GM18502 (cell line): Measurements from ENCODE around the gene NEK2.
"Not testable (repeated sequence)": the region's sequence is repeated elsewhere in the genome, so short reads cannot be mapped to it uniquely, and the experiment has no call there.

Experiments
- ATAC-seq: cut with Tn5 transposase; IDR thresholded peaks from one replicate; pipeline ENCODE4 v1.9.1; 2021; ENCODE audit warnings: mild to moderate bottlenecking; ENCODE audit not compliant: unreplicated experiment, poor library complexity

NEK2 gene

GRCh38 chr1:211653293-211653692, 22.1 kb downstream of the NEK2 start:
- ATAC-seq, result no peak

DNA sequence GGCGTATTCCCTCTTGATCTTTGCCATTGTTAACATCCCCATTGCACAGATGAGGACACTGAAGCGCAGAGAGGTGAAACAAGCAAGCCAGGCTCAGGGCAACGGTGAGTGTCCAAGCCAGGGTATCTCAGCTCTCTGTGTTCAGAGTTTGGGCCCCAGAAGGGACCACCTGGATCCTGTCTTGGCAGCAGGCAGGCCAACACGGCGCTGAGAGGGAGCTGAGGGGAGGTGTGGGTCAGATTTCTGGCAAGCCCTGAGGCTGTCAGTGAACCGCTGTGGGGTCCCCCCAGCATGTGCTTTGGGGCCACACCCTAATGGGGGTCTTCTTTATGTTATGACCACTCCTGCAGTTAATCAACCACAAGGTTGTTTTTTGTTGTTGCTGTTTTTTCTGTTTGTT, 23.1 kb downstream of the NEK2 start:
- no peak for ATAC-seq

DNA sequence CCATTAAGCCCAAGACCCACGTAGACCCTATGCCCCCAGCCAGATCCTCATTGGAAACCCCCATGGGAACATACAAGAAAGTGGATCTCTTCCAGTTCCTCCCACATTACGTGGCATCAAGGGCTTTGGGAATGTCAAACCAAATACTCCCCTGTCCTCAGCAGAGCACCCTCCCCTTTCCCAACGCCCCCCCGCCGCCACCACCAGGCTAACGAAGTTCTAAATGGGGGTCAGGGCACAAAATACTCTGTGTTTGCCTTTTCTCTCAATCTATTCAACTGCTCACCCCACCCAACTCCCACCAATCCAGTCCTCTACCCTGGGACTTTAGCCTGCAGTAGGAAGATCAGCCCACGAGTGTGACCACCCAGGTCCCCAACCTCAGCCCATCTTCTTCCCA, 24.5 kb downstream of the NEK2 start:
- no peak for ATAC-seq

DNA sequence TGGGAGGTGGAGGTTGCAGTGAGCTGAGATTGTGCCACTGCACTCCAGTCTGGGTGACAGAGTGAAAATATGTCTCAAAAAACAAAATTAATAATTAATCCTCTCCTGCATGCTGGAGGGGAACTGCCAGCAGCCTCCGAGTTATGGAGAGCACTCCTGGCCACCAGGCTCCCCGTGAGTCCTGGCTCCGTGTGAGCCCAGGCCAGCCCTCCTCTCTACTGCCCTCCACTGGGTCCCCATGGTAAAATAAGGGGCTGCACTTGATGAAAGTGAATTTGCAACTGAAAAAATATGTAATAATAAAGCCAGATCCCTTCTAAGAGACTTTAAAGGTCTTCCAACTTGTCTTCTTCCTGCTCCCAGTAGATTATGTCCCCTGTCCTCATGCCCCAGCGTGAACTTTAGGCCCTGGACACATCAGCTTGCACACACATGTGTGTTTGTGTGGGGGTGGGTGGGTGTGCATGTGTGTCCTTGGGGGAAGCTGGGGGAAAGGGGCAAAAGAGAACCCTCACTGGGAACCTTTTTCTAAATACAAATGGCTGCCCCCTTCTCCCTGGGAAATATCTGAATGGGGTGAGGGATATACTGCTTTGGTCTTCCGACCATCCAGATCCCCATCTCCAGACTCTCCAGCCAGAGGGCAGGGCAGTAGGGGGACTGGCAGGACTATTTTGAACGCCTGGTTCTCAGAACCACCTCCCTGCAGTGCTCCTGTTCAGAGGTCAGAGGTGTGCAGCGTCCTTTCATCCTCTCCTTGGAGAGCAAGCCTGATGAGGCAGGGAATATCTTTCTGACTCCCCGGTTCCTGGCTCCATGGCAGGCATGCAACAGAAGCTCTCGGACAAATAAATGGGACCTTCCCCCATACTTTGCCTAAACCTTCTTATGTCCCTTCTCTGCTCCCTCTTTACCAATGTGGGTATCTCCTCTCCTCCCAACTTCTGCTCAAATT, 26.2 kb downstream of the NEK2 start:
- no peak for ATAC-seq

DNA sequence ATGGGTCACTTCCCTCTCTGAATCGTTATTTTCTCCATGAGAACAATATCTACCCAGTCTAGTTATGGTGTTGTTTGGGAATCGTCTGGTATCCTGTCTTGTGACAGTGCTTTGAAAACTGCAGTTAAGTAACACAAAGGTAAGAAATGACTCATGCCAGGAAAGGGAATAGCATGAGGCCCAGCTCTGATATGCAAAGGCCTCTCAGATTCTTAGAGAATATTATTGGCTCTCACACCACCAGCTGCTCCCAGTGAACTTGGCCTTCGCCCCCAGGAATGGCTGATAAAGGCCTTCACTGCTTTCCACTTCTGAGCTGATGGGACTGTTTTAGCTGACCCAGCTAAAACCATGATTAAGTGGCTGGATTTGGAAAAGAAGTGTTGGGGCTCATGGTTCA, 27.1 kb downstream of the NEK2 start:
- ATAC-seq, result no peak

GRCh38 chr1:211647711-211648121, 27.7 kb downstream of the NEK2 start:
- no peak for ATAC-seq

DNA sequence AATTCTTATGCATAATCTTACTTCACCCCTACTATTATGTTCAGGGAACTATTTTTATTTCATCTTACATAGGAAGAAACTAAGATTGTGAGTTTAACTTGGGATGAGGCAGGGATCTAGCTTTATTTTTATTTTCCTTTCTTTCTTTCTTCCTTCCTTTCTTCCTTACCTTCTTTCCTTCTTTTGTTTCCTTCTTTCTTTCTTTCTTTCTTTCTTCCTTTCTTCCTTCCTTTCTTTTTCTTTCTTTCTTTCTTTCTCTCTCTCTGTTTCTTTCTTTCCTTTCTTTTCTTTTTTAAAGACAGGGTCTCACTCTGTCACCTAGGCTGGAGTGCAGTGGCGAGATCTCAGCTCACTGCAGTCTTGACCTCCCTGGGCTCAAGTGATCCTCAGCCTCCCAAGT, 28.9 kb downstream of the NEK2 start:
- ATAC-seq, result no peak

DNA sequence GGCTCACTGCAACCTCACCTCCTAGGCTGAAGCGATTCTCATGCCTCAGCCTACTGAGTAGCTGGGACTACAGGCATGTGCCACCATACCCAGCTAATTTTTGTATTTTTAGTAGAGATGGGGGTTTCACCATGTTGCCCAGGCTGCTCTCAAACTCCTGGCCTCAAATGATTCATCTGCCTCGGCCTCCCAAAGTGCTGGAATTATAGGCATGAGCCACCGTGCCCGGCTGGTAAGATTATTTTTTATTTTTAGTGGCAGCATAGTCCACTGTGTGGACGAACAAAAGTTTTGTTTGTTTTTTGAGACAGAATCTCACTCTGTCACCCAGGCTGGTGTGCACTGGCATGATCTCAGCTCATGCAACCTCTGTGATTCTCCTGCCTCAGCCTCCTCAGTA, 29.8 kb downstream of the NEK2 start:
- not testable (repeated sequence) for ATAC-seq

GRCh38 chr1:211644653-211645052, 30.8 kb downstream of the NEK2 start:
- no peak for ATAC-seq

- no peak for ATAC-seq
Measured at GRCh38 chr1:211643324-211644212, 31.9 kb downstream of the NEK2 start.

DNA sequence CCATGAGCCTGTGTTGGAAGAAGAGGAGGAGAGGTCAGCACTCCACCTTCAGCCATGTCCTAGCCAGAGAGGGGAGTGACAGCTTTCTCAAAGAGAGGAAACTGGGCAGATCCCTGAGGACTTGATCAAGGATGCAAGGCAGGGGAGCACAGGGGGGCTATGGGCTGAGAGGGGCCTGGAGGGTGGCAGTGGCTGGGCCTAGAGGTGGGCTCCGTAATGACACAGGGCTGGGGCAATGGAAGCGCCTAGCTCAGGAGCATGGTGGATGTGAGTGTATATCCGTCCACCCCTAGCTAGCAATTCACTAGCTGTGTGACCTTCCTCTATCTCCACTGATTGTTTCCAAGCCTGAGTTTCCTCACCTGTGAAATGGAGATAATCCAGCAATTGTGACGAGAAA, 32.6 kb downstream of the NEK2 start:
- no peak for ATAC-seq

GRCh38 chr1:211641942-211642341, 33.5 kb downstream of the NEK2 start:
- ATAC-seq, result no peak

DNA sequence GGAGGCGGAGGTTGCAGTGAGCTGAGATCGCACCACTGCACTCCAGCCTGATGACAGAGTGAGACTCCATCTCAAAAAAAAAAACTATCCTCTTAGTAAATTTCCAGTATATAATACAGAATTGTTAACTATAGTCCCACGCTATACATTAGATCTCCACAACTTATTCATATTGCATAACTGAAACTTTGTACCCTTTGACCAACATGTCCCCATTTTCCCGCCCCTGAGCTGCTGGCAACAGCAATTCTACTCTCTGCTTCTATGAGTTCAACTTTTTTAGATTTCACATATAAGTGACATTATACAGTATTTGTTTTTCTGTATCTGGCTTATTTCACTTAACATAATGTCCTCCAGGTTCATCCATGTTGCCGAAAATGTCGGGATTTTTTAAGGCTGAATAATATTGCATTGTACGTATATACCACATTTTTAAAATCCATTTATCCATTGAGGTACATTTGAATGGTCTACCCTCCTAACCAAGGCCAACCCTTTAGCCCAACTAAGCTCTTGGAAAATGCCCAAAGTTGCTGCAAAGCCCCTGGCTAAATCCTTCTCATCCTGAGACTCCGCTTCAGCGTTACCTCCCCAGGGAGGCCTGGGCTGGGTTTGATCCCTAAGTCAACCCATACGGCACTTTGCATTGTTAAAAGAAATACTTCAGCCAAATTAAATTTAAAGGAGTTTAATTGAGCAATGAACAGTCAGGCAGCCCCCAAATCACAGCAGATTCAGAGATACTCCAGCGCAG, 34.2 kb downstream of the NEK2 start:
- no peak for ATAC-seq

- ATAC-seq, result no peak
Measured at GRCh38 chr1:211640301-211640630, 35.2 kb downstream of the NEK2 start.

DNA sequence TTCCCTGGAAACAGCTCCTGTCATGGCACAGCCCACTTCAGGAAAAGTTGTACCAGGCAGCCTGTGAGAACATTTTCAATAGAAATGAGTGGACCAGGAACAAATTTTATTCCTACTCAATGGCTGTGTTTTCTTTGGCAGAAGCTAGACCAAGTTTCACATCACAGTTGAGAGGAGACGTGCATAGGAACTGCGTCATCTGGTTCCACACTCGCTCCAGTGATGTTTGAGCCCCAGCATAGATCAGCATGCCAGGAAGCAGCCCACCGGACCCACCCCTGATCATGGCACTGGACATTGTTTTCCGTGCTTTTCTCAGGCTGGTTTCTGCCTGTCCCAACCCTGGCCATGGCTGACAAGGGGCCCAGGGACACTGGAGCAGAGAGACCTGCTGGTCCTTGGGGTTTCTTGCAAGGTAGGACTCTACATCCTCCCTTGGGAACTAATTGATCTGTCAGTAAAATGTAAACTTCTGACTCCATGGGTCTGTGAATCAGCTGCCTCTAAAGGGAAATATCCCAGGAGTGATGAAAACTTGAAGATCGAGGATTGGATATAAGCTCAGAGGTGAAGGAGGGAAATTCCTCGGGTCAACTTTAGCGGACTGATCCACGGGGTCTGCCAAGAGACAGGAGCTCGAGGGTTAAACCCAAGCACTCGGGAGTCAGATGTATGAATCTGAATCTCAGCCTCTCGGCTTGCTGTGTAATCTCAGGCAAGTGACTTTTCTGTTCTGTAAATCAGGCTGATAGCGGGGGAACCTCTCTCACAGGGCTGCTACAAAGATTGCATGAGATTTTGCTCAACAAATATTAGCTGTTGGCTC, 35.7 kb downstream of the NEK2 start:
- ATAC-seq, result no peak

DNA sequence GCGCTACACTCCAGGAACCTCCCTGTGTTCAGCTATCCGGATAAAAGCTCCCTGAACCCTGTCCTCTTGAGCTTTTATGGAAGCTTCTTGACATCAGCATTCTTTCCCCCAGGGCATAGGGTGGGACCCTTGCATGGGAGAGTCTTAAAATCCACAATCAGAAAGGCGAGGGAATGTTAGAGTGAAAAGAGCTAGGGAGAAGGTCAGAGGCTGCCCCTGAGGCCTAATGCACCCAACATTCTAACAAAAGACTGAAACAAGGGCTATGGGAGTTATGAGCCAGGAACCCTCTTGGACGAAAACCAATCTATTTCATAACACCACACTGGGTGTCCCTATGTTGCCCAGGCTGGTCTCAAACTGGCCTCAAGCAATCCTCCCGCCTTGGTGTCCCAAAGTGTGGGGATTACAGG, 36.7 kb downstream of the NEK2 start:
- no peak for ATAC-seq

DNA sequence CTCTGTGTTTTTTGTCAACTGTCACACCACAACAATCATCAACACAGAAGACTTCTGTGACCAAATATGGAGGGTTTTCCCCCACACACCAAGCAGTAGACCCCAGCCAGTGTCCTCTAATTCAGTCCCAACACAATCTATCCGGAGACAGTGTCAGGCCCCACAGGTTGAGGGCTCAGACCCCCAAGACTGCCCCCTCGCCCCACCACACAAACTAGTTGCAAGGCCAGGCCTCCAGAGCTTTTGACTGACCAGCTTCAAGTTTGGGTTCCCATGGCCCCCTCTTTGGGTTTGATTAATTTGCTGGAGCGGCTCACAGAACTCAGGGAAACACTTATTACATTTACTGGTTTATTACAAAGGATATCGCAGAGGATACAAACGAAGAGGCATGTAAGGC, 37.2 kb downstream of the NEK2 start:
- no peak for ATAC-seq

GRCh38 chr1:211637066-211637465, 38.4 kb downstream of the NEK2 start:
- ATAC-seq, result no peak

- ATAC-seq, result not testable (repeated sequence)
Measured at GRCh38 chr1:211636575-211637029, 38.8 kb downstream of the NEK2 start.
